B cell (primary cell): Measurements from ENCODE around the gene RARA. TPM values are rescaled to one million over a fixed set of nuclear protein-coding genes. Genes with fewer than 3 reads are reported as not detected.
"Not testable (repeated sequence)": the region's sequence is repeated elsewhere in the genome, so short reads cannot be mapped to it uniquely, and the experiment has no call there.

Experiments used
- ATAC-seq: fragments of 200-7000 bp; cut with Tn5 transposase; one replicate; pipeline ENCODE4 v1.10.0; 2021; ENCODE audit warnings: low read depth, mild to moderate bottlenecking, moderate number of reproducible peaks, moderate library complexity
- CTCF ChIA-PET: fragments of 350-600 bp; sonication (Branson Sonifier 250); formaldehyde crosslinking; loops from one replicate; lab custom pipeline; 2021; ENCODE audit warnings: antibody characterized with exemption, inconsistent platforms; lab: Charles Lee
- POLR2A ChIA-PET: fragments of 350-600 bp; sonication (Branson Sonifier 250); formaldehyde crosslinking; loops from one replicate; lab custom pipeline; 2021; ENCODE audit warnings: antibody characterized with exemption; lab: Charles Lee
- DNase-seq: peaks from one replicate; pipeline ENCODE4 v3.0.0; 2013
- H2AFZ ChIP-seq: 2 replicates; pipeline ENCODE4 v1.6.1; 2012; ENCODE audit warnings: mild to moderate bottlenecking, low read depth, low read length; ENCODE audit not compliant: insufficient read depth, poor library complexity, severe bottlenecking
- H3K27ac ChIP-seq, 2 donors: 1 replicate in 1 of 2; 2 replicates in 1 of 2; pipeline ENCODE4 v1.5.1; 2012 to 2013; ENCODE audit warnings: low read length in 2 of 2, mild to moderate bottlenecking in 2 of 2, moderate library complexity in 1 of 2
- H3K27me3 ChIP-seq, 4 experiments: fragments of 200-600 bp in 1 of 4; sonication (generic) in 1 of 4; replicated peaks in 1 of 4; 1 replicate in 2 of 4; 2 replicates in 2 of 4; pipeline versions ENCODE4 v1.6.1 to v1.7.0; 2013 to 2016; ENCODE audit warnings: low read length in 3 of 4, mild to moderate bottlenecking in 2 of 4, mixed read lengths in 1 of 4, moderate library complexity in 1 of 4; ENCODE audit not compliant: insufficient read depth in 4 of 4, control insufficient read depth in 3 of 4; ENCODE audit errors: control extremely low read depth in 1 of 4
- H3K36me3 ChIP-seq, 2 experiments: replicated peaks in 1 of 2; 1 replicate in 1 of 2; 2 replicates in 1 of 2; pipeline versions ENCODE4 v1.6.1 to v1.7.1; 2013; ENCODE audit warnings: low read length in 1 of 2; ENCODE audit not compliant: insufficient read depth in 2 of 2, control insufficient read depth in 1 of 2; ENCODE audit errors: control extremely low read depth in 1 of 2, extremely low read depth in 1 of 2
- H3K4me1 ChIP-seq, 2 donors: fragments of 200-600 bp in 1 of 2; sonication (generic) in 1 of 2; 1 replicate in 1 of 2; 2 replicates in 1 of 2; pipeline versions ENCODE4 v1.5.1 to v1.6.1; 2013 to 2017; ENCODE audit warnings: low read length in 2 of 2; ENCODE audit not compliant: control insufficient read depth in 2 of 2, insufficient read depth in 2 of 2
- H3K4me2 ChIP-seq: replicated peaks from 2 replicates; pipeline ENCODE3; 2012; ENCODE audit warnings: mild to moderate bottlenecking, low read depth, low read length; ENCODE audit not compliant: poor library complexity, severe bottlenecking
- H3K4me3 ChIP-seq, 5 experiments: fragments of 200-600 bp in 1 of 5; sonication (generic) in 1 of 5; 1 replicate in 3 of 5; 2 replicates in 2 of 5; pipeline versions ENCODE4 v1.5.1 to v1.7.0; 2011 to 2016; ENCODE audit warnings: low read length in 4 of 5, mild to moderate bottlenecking in 4 of 5, low read depth in 2 of 5, control low read depth in 1 of 5, moderate library complexity in 1 of 5; ENCODE audit not compliant: insufficient read depth in 1 of 5; ENCODE audit errors: control extremely low read depth in 1 of 5, extremely low read depth in 1 of 5
- H3K79me2 ChIP-seq: fragments of 200-600 bp; sonication (generic); one replicate; pipeline ENCODE4 v1.6.0; 2016; ENCODE audit warnings: low read length; ENCODE audit not compliant: control insufficient read depth, insufficient read depth
- H3K9ac ChIP-seq: fragments of 200-600 bp; sonication (generic); 2 replicates; pipeline ENCODE4 v1.6.1; 2017; ENCODE audit warnings: mild to moderate bottlenecking, low read length, moderate library complexity
- H3K9me3 ChIP-seq, 3 donors: one replicate each; pipeline versions ENCODE4 v1.6.1 to v1.7.1; 2013; ENCODE audit warnings: low read length in 2 of 3; ENCODE audit not compliant: control insufficient read depth in 2 of 3, insufficient read depth in 1 of 3; ENCODE audit errors: control extremely low read depth in 1 of 3
- H4K20me1 ChIP-seq: 2 replicates; pipeline ENCODE4 v1.6.0; 2012; ENCODE audit warnings: mild to moderate bottlenecking, low read length; ENCODE audit not compliant: insufficient read depth, control insufficient read depth, poor library complexity, severe bottlenecking
- H3K27ac Mint-ChIP-seq: one replicate; pipeline ENCODE4 v1.8.0; 2021; ENCODE audit warnings: mixed read lengths
- H3K27me3 Mint-ChIP-seq: one replicate; pipeline ENCODE4 v1.8.0; 2021; ENCODE audit warnings: mixed read lengths
- H3K4me1 Mint-ChIP-seq: one replicate; pipeline ENCODE4 v1.8.0; 2021; ENCODE audit warnings: mixed read lengths
- H3K4me3 Mint-ChIP-seq: one replicate; pipeline ENCODE4 v1.8.0; 2021; ENCODE audit warnings: mixed read lengths
- H3K9me3 Mint-ChIP-seq: one replicate; pipeline ENCODE4 v1.8.0; 2022; ENCODE audit warnings: mixed read lengths; ENCODE audit not compliant: insufficient read depth
- EZH2 ChIP-seq: IDR thresholded peaks from 2 replicates; pipeline ENCODE4 v1.6.1; 2012; ENCODE audit warnings: borderline replicate concordance, low read depth, mild to moderate bottlenecking, moderate library complexity, low read length; ENCODE audit not compliant: insufficient read depth, poor library complexity, severe bottlenecking
- WGBS: methylation state at CpG from one replicate; pipeline ENCODE4 v1.1.5; 2013; ENCODE audit warnings: missing lambda C conversion rate; ENCODE audit not compliant: insufficient coverage; 5-methylcytosine and 5-hydroxymethylcytosine counted together
- intact Hi-C: fragments of 100-400 bp; cut with micrococcal nuclease; formaldehyde crosslinking; loops from one replicate; pipeline ENCODE4 v1.10.0; 2022
- polyA plus RNA-seq: library from polyadenylated mRNA; depleted of rRNA; stranded (reverse); fragments of >200 nt; gene quantifications from 2 replicates; pipeline ENCODE4 v1.2.3, GENCODE V29; 2012
- total RNA-seq, 2 donors: library from RNA; stranded (reverse); fragments of 120-200 nt in 1 of 2; gene quantifications; 1 replicate in 1 of 2; 2 replicates in 1 of 2; pipeline versions ENCODE4 v1.2.3 to v1.2.4, GENCODE V29; 2013 to 2022
- TF ChIP-seq, protein P1 (sequence below): fragments of 200-600 bp; IDR thresholded peaks from one replicate; pipeline ENCODE4 v1.8.0; 2022; ENCODE audit warnings: antibody characterized with exemption, mild to moderate bottlenecking

Gene RARA
- total and polyA plus RNA-seq, 2 donors (not counting 1 experiment from before 2014, with no cell fraction given): 20.7 to 86.2 TPM

- H2AFZ ChIP-seq: no peak overlapping the region
- no peaks in the 10 kb centered on the region for H4K20me1 ChIP-seq
- peaks cover 4% of the 10 kb centered on the region for H3K4me1 Mint-ChIP-seq
- WGBS: 98% methylated on average over 9 of the region's 14 CpGs
- no peak overlapping the region for H3K27ac ChIP-seq
- intact Hi-C loops: no loop called here
- H3K4me1 ChIP-seq: no peaks in the 10 kb centered on the region
- no peaks in the 10 kb centered on the region for H3K27me3 Mint-ChIP-seq
- TF ChIP-seq EZH2: no peak
- TF ChIP-seq, protein P1, sequence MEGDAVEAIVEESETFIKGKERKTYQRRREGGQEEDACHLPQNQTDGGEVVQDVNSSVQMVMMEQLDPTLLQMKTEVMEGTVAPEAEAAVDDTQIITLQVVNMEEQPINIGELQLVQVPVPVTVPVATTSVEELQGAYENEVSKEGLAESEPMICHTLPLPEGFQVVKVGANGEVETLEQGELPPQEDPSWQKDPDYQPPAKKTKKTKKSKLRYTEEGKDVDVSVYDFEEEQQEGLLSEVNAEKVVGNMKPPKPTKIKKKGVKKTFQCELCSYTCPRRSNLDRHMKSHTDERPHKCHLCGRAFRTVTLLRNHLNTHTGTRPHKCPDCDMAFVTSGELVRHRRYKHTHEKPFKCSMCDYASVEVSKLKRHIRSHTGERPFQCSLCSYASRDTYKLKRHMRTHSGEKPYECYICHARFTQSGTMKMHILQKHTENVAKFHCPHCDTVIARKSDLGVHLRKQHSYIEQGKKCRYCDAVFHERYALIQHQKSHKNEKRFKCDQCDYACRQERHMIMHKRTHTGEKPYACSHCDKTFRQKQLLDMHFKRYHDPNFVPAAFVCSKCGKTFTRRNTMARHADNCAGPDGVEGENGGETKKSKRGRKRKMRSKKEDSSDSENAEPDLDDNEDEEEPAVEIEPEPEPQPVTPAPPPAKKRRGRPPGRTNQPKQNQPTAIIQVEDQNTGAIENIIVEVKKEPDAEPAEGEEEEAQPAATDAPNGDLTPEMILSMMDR: no peak
- no peaks in the 10 kb centered on the region for H3K79me2 ChIP-seq
- DNase-seq (no peak), ATAC-seq (no peak)
- no peak overlapping the region for H3K4me2 ChIP-seq
- H3K9me3 ChIP-seq: peaks cover 0 to 11% (median 0%) of the 10 kb centered on the region in 3 donors
- H3K4me3 Mint-ChIP-seq: no peak overlapping the region
- H3K9me3 Mint-ChIP-seq: no peaks in the 10 kb centered on the region
- H3K27me3 ChIP-seq: peaks cover 0 to 4% (median 0%) of the 10 kb centered on the region in 4 experiments
- ChIA-PET POLR2A (no interaction called here), CTCF (interaction anchor here (0.6 to 0.7 kb wide), 3 partner anchors 9 to 1735 kb away, joined by 3 read pairs; no protein-coding TSS in a partner anchor)
- H3K9ac ChIP-seq: no peak overlapping the region
- H3K4me3 ChIP-seq: no peak overlapping the region
- no peaks in the 10 kb centered on the region for H3K36me3 ChIP-seq
- H3K27ac Mint-ChIP-seq: no peak overlapping the region
Observed at GRCh38 chr17:40374821-40375498, 66.0 kb downstream of the RARA start.

DNA sequence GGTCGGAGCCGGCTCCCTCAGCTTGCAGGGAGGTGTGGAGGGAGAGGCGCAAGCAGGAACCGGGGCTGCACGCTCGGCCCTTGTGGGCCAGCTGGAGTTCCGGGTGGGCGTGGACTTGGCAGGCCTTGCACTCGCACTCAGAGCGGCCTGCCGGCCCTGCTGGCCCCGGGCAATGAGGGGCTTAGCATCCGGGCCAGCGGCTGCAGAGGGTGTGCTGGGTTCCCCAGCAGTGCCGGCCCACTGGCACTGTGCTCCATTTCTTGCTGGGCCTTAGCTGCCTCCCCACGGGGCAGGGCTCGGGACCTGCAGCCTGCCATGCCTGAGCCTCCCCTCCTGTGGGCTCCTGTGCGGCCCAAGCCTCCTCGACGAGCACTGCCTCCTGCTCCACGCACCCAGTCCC, 66.8 kb downstream of the RARA start:
- H3K27me3 Mint-ChIP-seq, intact Hi-C loops, H3K4me2 ChIP-seq, H3K27me3 ChIP-seq, ATAC-seq, H3K4me1 Mint-ChIP-seq, H3K4me3 Mint-ChIP-seq, H3K36me3 ChIP-seq, POLR2A ChIA-PET, H4K20me1 ChIP-seq, H3K9me3 Mint-ChIP-seq, DNase-seq, H3K79me2 ChIP-seq, H3K4me1 ChIP-seq, H3K27ac Mint-ChIP-seq, H3K4me3 ChIP-seq, H2AFZ ChIP-seq, H3K9ac ChIP-seq, H3K27ac ChIP-seq: not testable (repeated sequence)
- CTCF ChIA-PET: interaction anchor here (0.7 to 1.4 kb wide), 2 partner anchors 32 to 73 kb away, joined by 3 read pairs; no protein-coding TSS in a partner anchor
- WGBS: 94% methylated on average over 20 of the region's 21 CpGs
- H3K9me3 ChIP-seq: peaks cover 0 to 11% (median 0%) of the 10 kb centered on the region in 3 donors

GRCh38 chr17:40376541-40376940, 67.6 kb downstream of the RARA start:
- H4K20me1 ChIP-seq, H3K4me3 Mint-ChIP-seq, H3K27me3 Mint-ChIP-seq, H3K9me3 Mint-ChIP-seq, H3K79me2 ChIP-seq, intact Hi-C loops, ATAC-seq, H3K9me3 ChIP-seq, DNase-seq, H3K27me3 ChIP-seq, H3K27ac Mint-ChIP-seq, H3K4me2 ChIP-seq, H3K36me3 ChIP-seq, H3K9ac ChIP-seq, H3K4me1 ChIP-seq, H3K27ac ChIP-seq, H3K4me1 Mint-ChIP-seq, POLR2A ChIA-PET, H3K4me3 ChIP-seq: not testable (repeated sequence)
- 85% methylated on average over 4 of the region's 6 CpGs for WGBS
- H2AFZ ChIP-seq: peak overlapping the region; percentile 64
- CTCF ChIA-PET: interaction anchor here (1.0 to 1.4 kb wide), 3 partner anchors 22 to 73 kb away, joined by 3 to 6 read pairs (median 3); no protein-coding TSS in a partner anchor
